Transverse colon (tissue), 4 donors: ENCODE measurements around the gene ST8SIA1.

Experiments used
- POLR2AphosphoS5 ChIP-seq, 3 donors: sonication (generic); formaldehyde crosslinking; IDR thresholded peaks; one replicate each; pipeline ENCODE4 v1.6.1; 2016; ENCODE audit warnings: antibody characterized with exemption in 3 of 3
- TF ChIP-seq, protein P1 (sequence below), 5 experiments: fragments of 200-600 bp in 3 of 5; fragments of 450-650 bp in 2 of 5; sonication (generic) in 3 of 5; IDR thresholded peaks; 1 replicate in 2 of 5; 2 replicates in 3 of 5; pipeline ENCODE4 v1.5.1; 2016 to 2017; ENCODE audit warnings: antibody characterized with exemption in 5 of 5, inconsistent platforms in 3 of 5, mild to moderate bottlenecking in 2 of 5, moderate library complexity in 1 of 5

DNA sequence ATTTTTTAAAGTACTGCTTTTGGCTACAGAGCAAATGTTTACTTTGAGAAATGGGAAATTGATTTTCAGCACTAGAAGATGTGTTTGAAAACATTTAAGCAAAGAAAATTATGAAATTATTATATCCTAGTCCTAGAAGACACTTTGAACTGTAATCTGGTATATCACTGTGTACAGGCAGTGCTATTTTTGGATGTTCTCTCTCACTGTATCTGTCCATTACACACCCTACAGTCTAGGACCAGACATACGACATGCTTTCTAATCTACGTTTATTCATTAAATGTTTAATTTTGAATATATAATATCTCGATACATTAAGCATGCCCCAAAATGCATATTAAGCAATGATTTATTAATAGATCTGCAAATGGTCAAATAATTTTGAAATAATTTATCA, 82.5 kb downstream of the ST8SIA1 start:
- TF ChIP-seq, protein P1, sequence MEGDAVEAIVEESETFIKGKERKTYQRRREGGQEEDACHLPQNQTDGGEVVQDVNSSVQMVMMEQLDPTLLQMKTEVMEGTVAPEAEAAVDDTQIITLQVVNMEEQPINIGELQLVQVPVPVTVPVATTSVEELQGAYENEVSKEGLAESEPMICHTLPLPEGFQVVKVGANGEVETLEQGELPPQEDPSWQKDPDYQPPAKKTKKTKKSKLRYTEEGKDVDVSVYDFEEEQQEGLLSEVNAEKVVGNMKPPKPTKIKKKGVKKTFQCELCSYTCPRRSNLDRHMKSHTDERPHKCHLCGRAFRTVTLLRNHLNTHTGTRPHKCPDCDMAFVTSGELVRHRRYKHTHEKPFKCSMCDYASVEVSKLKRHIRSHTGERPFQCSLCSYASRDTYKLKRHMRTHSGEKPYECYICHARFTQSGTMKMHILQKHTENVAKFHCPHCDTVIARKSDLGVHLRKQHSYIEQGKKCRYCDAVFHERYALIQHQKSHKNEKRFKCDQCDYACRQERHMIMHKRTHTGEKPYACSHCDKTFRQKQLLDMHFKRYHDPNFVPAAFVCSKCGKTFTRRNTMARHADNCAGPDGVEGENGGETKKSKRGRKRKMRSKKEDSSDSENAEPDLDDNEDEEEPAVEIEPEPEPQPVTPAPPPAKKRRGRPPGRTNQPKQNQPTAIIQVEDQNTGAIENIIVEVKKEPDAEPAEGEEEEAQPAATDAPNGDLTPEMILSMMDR (IDR thresholded peaks at IDR 0.05) = no peak
- TF ChIP-seq POLR2AphosphoS5 (IDR thresholded peaks at IDR 0.05) = no peak
